Stimulated activated CD4-positive, alpha-beta T cell treated with anti-CD3 and anti-CD28 coated beads, TNF-alpha, amount 100 ng/mL, for 48 hours (primary cell): ENCODE data around the gene COL23A1.

ENCODE experiments used
- DNase-seq, 3 donors: peaks; one replicate each; pipeline ENCODE4 v3.0.0-alpha.2; 2020; ENCODE audit warnings: low read depth in 3 of 3

The COL23A1 gene

DNA sequence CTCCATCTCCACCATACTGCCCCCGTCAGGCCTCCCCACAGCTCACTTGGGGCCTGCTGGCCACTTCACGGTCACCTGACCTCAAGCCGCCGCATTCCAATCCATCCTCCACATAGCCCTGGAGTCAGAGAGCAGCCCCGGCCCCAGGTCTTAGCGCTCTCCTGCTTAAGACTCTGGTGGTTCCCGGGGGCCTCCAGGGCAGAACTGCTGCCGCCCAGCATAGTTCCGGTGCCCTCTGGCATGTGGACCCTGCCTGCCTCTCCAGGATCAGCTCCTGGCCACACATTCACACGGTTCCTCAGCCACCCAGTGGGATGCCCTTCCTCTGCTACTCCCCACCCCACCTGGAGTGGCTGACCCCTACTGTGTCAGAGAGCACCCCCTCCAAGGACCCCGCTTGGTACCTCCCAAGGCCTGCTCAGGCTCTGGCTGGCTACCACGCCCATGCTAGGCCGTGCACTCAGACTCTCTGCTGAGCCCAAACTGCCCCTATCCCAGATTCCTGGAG, 366.3 kb downstream of the COL23A1 start:
- no peak for DNase-seq

DNA sequence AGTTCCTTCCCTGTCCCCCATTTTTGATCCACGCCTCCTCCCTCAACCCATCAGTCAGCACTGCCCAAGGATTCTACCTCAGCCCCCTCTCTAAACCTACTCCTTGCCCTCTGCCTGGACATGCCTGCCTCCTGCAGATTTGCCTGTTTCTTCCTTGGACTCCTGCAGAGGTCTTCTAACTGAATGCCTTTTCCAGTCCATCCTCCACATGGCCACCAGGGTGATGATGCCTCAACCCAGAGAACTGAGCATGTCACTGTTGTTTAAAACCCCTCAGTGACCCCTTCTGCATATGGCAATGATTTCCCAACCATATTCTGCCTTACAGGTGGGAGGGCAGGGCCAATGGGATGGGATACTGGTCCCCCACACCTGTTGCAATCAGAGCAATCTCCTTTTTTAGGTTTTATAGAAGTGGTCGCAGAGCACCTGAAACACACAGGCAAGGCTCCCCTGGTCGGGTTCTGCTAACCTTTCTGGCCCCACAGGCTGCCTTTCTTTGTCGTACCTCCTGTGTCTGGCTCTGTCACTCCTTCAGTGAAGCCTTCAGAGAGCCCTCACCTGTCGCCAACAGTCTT, 366.9 kb downstream of the COL23A1 start:
- DNase-seq = no peak

DNA sequence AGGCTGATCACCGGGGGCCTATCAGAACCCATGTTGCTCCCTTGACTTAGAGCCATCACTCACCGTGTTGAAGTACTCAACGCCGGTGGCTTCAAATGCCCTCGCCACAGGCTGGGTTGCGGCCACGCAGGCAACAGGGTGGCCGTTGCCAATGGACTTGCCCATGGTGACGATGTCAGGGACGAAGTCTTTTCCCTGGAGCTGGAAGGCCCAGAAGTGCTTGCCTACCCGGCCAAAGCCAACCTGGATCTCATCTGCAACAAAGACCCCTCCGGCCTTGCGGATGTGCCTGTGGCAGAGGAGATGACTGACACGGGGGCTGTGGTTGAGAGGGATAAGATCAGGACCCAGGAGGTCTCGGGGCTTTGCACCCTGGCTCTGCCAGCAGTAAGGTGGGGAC, 367.9 kb downstream of the COL23A1 start:
- no peak for DNase-seq

DNA sequence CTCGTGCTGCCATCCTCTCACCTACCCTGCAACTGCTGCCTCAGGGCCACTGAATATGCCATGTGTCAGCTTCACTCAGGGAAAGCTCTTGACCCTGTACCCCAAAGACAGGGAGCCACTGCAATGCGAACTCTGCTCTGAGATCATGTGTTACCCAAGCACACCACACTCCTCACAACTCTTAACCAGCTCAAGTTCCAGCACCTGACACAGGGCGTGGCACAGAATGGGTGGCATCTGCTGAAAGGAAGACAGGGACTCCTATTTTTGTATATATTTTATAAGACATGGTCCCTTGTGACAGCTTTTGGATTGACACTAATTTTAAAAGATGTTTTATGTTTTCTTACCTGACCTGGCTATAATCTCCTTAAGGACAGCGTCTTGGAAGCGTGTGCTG, 368.3 kb downstream of the COL23A1 start:
- DNase-seq = no peak

DNA sequence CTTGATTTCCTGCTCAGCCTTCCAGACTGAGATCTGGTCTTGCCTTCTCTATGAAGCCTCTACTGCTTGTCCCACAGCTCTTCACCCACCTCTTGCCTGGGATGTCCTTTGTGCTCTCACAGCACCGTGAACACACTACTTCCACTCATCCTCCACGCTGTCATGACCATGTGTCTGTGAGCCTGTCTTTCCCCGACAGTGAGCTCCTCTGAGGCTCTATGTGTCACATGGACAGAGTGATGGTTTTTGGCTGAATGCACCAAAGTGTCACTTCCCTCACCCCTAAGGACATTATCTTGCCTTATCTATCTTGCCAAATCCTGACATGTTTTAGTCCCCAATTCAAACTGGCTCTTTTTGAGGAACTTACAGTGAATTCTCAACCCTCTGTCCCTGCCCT, 368.9 kb downstream of the COL23A1 start:
- no peak for DNase-seq

DNA sequence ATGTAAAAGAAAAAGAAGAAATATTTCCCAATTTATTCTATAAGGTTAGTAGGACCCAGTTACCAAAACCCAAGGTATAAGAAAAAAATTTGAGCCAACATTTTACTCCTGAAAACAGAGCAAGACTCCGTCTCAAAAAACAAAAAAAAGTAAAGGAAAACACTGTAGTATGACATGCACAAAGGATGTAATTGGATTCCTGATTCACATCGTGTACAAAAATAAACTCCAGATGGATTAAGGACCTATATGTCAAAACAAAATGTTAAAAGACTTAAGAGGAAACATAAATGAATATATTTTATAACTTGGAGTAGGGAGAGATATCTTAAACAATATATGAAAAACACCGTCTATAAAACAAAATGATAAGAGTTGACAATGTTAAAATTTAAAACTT, 371.4 kb downstream of the COL23A1 start:
- DNase-seq = no peak

DNA sequence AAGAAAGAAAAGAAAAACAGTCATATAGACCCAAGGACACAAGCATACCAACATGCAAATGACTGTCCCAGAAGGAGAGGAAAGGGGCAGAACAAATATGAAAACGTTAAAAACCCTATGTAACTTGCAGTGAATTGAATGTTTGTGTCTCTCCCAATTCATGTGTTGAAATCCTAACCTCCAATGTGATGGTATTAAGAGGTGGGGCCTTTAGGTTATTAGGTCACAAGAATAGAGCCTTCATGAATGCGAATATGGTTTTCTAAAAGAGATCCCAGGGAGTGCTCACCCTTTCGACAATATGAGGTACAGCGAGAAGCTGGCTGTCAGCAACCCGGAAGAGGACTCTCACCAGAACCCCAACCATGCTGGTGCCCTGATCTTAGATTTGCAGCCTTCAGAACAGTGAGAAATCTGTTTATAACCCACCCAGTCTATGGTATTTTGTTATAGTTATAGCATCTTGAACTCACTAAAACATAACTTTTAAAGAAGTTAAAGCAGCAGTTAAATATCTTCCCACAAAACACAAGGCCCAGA, 371.9 kb downstream of the COL23A1 start:
- DNase-seq = no peak

DNA sequence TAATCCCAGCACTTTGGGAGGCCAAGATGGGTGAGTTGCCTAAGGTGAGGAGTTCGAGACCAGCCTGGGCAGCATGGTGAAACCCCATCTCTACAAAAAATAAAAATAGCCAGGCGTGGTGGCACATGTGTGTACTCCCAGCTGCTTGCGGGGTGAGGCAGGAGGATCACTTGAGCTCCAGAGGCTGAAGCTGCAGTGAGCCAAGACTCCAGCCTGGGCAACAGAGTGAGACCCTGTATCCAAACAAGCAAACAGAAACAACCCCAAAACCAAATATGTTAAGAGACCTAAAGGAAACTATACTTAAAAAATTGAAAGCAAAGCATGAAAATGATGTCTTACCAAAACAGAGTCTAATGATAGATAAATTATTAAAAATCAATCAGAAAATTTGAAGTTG, 373.4 kb downstream of the COL23A1 start:
- no peak for DNase-seq

DNA sequence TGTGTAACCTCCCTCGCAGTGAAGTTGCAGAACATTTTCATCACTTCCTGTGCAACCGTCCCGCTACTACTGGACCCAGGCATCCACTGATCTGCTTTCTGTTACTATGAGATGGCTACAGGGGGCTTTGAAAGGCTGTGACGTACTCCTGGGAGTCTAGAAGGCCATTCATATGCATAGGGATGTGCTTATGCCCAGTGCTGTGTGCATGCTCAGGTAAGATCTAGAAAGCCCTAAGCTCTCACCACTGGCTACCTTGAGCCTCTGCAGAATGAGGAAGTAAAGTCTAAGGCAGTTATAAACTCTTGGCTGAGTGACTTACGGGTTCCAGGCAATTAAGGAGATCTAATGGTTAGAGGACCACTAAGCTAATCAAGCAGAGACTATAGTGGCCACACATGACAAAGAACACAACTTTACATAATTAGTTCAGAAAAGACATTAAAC, 374.1 kb downstream of the COL23A1 start:
- no peak for DNase-seq

DNA sequence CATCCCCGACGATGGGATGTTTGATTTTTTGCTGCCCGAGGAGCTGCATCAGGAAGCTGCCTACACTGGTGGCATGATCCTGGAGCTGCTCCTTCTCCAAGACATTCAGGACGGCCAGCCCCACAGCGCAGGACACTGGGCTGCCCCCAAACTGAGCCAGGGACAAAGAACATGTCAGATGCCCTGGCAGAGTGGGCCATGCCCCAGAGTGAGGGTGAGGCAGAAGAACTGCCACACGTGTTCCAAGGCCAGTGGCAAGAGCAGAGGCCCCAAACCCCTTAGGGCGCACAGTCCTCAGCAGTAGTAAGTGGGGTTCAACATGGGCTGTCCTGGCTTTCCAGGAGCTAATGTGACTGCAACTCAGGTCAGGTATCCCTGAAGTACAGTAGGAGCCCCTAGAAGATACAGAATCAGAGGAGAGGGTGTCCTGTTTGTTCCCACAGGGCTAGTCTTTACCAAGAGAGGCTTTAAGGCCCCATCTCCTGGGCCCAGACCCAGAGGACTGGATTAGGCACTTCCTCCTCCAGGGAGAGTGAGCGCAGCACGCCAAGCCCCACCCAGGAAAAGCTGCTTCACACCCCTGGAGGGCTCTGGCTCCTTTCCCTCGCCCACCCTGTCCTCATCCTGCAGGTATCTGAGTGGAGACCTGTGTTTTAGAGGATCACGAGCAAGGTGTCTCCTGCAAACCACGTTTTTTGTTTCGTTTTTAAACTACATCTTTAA, 374.8 kb downstream of the COL23A1 start:
- no peak for DNase-seq

DNA sequence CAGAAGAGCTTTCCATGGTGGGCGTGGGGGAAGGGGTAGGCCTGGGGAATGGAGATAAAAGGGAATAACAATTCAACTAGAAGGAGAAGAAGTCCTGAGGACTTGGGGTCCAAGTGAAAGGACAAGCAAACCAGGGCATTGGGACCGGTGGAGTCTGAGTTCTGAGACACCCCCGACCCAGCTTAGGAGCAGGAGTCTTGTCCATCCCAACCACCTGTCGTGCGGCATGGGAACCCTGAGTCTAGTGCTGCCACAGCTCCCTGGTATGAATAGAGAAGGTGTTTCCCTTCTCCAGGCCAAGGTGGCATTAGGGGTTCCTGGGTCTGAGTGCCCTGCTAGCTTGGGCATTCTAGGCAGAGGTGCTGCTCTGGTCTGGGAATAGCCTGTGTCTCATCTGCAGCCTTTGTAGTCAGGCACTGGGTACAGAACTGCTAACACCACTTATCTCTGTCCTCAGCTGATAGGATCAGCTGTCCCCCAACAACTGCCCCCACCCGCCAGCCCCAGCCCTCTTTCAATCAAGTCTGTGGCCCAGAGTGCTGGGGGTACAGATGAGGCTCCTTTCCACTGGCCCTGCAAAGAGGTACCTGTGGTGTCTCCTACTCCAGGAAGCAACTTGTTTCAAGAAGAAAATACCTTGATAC, 375.9 kb downstream of the COL23A1 start:
- DNase-seq = no peak

DNA sequence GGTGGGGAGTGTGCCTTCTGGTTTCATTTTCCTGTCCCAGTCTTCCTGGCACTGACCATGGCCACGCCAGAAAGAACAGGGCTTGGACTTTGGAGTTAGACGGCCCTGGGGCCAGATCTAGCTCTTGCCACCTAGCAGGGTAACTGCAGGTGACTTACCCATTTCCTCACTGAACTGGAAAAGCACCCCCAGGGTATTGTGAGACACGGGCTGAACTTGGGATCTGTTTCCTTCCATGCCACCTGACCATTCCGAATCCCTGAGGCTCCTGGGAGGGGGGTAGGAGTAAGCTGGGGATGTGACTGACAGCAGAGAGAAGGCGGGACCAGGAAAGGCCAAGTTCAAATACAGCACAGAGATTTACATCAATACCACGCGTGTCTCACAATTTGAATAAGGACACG, 376.4 kb downstream of the COL23A1 start:
- DNase-seq = no peak

DNA sequence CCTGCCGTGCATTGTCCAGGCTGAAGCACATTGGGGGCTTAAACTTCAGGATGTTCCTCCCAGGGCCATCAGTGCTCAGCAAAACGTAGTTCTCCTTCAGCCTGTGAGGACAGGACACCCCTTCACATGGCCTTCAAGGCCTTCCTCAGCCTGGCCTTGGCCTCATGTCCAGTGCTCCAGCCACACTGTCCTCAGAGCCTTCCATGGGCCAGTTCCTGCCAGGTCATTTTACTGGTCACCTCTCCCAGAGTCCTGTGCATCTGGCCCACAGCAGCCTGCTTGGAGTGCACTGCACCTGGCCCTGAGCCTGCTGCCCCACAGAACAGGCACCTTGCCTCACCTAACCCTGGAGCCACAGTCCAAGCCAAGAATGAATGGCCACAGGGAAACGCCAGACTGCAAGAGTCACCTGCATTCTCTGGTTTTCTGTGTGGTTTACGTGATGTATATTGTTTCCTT, 377.2 kb downstream of the COL23A1 start:
- DNase-seq = no peak

DNA sequence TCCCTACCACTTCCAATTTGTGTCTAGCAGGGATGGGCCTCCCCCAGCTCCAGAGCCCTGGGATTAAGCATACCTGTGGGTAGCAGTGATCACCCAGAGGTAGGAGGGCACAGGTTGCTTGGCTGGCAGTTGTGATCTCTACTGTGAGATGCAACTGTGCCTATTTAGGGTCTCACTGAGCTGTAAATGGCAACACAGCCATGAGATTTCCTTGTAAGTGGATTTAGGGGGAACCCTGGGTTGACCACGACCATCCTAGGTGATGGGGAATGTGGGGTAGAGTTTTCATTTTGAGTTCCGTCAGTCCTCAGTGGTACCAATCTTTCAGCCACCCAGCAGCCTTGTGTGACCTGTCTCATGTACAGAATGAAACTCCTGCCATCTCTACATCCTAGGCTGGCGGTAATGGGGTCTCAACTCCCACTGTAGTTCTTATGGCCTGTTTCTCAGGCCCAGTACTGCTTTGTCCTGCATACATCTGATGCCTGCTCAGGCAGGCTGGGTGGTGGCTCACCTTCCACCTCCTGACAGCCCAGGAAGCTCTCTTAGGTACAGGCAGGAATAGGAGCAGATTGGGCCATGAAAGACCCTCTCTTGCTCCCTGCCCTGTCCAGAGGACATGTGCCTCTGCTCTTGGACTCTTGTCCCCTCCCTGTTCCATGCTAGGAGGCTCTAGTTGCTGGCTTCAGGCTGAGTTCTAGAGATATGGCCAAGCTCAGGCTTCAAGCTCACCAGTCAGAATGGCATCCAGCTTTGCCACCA, 377.8 kb downstream of the COL23A1 start:
- DNase-seq = no peak

DNA sequence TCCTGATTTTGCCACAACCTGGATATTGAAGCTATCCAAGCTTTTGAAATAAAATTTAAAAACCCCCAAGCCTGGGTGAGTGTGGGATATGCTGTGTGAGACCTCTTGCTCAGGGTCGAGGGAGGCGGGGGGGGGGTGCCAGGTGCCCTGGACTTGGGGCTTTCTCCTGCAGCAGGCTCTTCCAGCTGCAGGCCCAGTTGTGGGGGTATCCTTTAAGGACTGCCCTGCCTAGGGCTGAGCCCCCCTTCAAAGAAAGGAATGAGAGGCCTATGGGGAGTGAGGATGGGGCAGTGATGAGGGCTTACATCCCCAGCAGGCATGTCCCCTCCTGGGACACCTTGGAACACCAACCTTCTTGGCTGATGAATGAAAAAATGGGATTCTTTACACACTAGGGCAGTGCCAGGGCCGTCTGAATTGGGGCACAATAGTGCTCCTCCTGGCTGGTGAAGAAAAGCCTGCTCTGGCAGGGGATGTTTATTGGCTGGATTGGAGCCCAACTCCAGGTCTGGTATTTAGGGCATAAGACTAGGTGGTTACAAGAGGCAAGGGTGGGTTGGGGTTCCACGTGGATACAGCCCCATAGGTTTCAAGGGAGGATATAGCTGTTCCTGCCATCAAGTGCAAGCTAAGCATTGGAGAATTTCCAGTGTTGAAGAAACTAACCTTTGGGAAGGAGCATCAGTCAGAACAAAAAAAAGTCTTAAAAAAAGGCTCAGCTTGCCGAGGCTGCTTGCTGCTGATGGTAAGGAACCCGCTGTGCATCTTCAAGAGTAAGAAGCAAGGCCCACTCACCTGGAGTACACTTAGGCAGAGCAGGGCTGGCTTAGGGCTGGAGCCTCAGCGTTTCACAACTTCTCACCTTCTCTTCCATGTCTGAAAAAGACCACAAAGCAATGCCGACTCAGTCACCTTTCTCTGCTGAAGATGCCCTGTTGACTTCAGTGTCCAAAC, 378.8 kb downstream of the COL23A1 start:
- no peak for DNase-seq

DNA sequence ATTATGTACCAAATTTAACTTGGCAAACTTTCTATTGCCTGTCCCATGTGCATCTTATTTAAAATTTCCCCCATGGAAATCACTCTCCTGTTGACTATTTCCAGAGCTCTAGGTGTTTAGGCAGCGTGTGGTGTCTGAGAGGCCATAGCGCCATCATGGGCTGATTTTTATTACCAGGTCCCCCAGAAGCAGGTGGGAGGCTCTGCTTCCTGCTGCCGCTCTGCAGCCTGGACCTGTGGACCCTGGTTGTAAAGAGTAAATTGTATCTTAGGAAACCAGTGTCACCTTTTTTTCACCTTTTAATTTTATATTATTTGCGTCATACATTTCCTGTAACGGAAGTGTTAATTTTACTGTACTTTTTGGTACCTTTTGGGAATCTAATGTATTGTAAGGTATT, 379.5 kb downstream of the COL23A1 start:
- DNase-seq = no peak

DNA sequence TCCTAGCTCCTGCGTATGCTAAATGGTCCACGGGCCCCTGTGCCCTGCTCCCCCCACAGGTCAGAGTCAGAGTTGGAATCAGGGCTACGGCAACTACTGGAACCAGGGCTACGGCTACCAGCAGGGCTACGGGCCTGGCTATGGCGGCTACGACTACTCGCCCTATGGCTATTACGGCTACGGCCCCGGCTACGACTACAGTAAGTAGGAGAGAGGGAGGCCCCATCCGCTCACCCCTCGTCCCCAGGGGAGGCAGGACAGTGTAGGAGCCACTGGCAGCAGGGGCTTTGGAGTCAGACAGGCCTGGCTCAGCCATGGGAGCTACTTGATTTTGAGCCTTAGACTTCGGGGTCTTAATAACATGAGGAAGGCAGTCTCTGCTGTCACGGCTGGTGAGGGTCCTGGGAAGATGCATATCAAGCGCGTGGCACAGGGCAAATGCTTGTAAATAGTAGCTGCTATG, 380.1 kb downstream of the COL23A1 start:
- no peak for DNase-seq

DNA sequence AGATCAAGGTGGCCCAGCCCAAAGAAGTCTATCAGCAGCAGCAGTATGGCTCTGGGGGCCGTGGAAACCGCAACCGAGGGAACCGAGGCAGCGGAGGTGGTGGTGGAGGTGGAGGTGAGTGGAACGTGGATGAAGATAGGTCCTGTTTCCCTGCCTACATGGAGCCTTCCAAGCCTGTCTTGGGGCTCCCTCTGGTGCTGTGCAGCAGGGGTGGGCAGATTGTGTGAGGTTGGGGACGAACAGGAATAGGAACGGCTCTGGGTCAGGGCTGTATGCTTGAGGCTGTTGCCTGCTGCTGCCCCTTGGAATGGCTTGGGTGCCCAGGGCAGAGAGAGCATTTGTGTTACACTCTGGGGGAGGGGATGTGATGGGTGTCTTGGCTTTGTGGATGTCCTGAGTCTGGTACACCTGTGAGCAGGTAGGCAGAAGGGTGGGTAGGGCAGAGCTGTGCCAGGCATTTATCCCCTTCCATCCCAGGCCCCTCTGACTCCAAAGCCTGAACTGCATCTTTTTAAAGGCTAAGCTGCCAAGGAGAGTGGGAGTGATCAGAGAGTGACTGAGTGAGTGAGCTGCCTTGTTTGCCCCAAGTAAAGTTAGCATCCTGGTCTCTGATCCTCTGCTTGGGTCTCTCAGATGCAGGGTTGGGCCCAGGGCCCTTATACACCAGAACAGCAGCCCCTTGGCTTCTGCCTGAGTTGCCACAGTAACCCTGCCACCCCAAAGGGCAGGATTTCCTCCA, 380.7 kb downstream of the COL23A1 start:
- DNase-seq = no peak

DNA sequence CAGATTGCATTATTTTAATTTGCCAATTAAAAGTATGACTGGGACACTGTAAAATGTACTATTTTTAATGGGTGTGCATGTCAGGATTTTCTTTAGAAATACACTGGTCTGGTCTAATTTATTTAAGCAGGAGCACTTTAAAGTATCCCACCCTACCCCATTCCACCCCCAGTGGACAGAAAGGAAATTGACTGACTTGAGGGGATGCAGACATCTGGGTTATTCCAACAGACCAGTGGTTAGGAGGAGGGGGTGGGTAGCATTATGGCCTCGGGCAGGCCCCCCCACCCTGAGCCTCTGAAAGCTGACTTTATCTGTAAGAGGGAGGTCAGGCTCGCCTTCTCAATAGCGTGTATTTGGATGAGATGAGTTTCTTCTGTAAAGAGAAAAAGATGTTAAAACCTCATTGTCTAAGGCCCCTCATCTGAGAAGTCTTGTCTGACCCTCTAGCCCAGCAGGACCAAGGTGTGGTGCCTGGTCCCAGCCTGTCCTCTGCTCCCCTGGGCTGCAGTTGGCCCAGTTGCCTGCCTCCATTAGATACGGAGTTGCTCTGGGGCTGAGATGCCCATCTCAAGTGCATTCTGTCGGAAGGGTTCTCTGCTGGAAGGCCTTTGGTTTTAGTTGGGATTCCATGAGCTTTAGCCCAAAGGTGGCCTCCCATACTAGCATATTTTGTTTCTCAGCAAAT, 381.5 kb downstream of the COL23A1 start:
- no peak for DNase-seq
